ENCODE data around the gene GSG1.

GSG1 gene

GRCh38 chr12:13152281-13152680 lies 48.8 kb upstream of the GSG1 start:
- Histone ChIP-seq H3K27me3 (ENCODE audit: insufficient read depth, low read length, poor library complexity) (no peaks in the 10 kb centered on the region), H3K36me3 (ENCODE audit: insufficient read depth, low read length) (no peaks in the 10 kb centered on the region), H3K79me2 (ENCODE audit: insufficient read depth, low read length) (no peaks in the 10 kb centered on the region), H4K20me1 (ENCODE audit: insufficient read depth, low read length) (no peaks in the 10 kb centered on the region), H3K9me3 (ENCODE audit: insufficient read depth, low read length, severe bottlenecking) (no peaks in the 10 kb centered on the region), H3K27ac (ENCODE audit: low read length) (no peak overlapping the region), H3K9ac (ENCODE audit: low read depth, low read length) (no peak overlapping the region), H3K4me2 (ENCODE audit: insufficient read depth, low read length) (no peak overlapping the region), H3K4me3 (ENCODE audit: low read depth in 1 of 2, low read length in 2 of 2) (no peak overlapping the region), H3K4me1 (ENCODE audit: insufficient read depth, low read length) (no peaks in the 10 kb centered on the region), H2AFZ (ENCODE audit: low read depth, low read length) (no peak overlapping the region)
- ATAC-seq (ENCODE audit: insufficient read depth, low read depth) (no peak), DNase-seq (no peak)
- TF ChIP-seq, protein P1, sequence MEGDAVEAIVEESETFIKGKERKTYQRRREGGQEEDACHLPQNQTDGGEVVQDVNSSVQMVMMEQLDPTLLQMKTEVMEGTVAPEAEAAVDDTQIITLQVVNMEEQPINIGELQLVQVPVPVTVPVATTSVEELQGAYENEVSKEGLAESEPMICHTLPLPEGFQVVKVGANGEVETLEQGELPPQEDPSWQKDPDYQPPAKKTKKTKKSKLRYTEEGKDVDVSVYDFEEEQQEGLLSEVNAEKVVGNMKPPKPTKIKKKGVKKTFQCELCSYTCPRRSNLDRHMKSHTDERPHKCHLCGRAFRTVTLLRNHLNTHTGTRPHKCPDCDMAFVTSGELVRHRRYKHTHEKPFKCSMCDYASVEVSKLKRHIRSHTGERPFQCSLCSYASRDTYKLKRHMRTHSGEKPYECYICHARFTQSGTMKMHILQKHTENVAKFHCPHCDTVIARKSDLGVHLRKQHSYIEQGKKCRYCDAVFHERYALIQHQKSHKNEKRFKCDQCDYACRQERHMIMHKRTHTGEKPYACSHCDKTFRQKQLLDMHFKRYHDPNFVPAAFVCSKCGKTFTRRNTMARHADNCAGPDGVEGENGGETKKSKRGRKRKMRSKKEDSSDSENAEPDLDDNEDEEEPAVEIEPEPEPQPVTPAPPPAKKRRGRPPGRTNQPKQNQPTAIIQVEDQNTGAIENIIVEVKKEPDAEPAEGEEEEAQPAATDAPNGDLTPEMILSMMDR (IDR thresholded peaks at IDR 0.05; ENCODE audit: borderline replicate concordance, extremely low read depth, low read length, poor library complexity, severe bottlenecking) = no peak
- no peak for TF ChIP-seq EZH2 (IDR thresholded peaks at IDR 0.05; ENCODE audit: borderline replicate concordance, low read depth, low read length, severe bottlenecking)

- H3K4me2 ChIP-seq (ENCODE audit: insufficient read depth, low read length) = no peak overlapping the region
- H3K9ac ChIP-seq (ENCODE audit: low read depth, low read length) = no peak overlapping the region
- no peaks in the 10 kb centered on the region for H4K20me1 ChIP-seq (ENCODE audit: insufficient read depth, low read length)
- no peaks in the 10 kb centered on the region for H3K36me3 ChIP-seq (ENCODE audit: insufficient read depth, low read length)
- DNase-seq (no peak), ATAC-seq (ENCODE audit: insufficient read depth, low read depth) (no peak)
- no peak overlapping the region for H2AFZ ChIP-seq (ENCODE audit: low read depth, low read length)
- no peaks in the 10 kb centered on the region for H3K79me2 ChIP-seq (ENCODE audit: insufficient read depth, low read length)
- no peaks in the 10 kb centered on the region for H3K4me1 ChIP-seq (ENCODE audit: insufficient read depth, low read length)
- H3K4me3 ChIP-seq (ENCODE audit: low read depth in 1 of 2, low read length in 2 of 2) = no peak overlapping the region
- no peaks in the 10 kb centered on the region for H3K27me3 ChIP-seq (ENCODE audit: insufficient read depth, low read length, poor library complexity)
- no peak overlapping the region for H3K27ac ChIP-seq (ENCODE audit: low read length)
- no peak for TF ChIP-seq EZH2 (IDR thresholded peaks at IDR 0.05; ENCODE audit: borderline replicate concordance, low read depth, low read length, severe bottlenecking)
- TF ChIP-seq, protein P1 (IDR thresholded peaks at IDR 0.05; ENCODE audit: borderline replicate concordance, extremely low read depth, low read length, poor library complexity, severe bottlenecking) = no peak
- H3K9me3 ChIP-seq (ENCODE audit: insufficient read depth, low read length, severe bottlenecking) = no peaks in the 10 kb centered on the region
Measured at GRCh38 chr12:13149411-13149810, 45.9 kb upstream of the GSG1 start.

DNA sequence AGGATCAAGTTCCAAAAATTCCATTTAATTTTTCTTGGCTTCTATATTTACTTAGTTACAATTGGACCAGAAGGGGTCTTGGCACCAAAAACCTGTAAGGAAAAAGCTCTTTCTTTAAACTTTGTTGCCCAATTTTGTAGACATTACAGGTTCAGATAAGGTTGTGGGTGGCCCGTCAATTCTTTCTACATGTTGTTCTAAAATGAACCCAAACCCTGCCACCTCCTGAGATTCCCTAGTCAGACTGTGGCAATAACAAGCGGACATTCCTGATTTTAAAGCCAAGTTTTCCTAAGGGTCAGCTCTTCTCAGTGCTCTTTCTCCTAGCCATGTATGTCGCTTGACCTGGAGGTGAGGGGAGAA lies 45.0 kb upstream of the GSG1 start:
- ATAC-seq (ENCODE audit: insufficient read depth, low read depth) = no peak
- Histone ChIP-seq H2AFZ (ENCODE audit: low read depth, low read length) (no peak overlapping the region), H3K79me2 (ENCODE audit: insufficient read depth, low read length) (no peaks in the 10 kb centered on the region), H3K27me3 (ENCODE audit: insufficient read depth, low read length, poor library complexity) (no peaks in the 10 kb centered on the region), H4K20me1 (ENCODE audit: insufficient read depth, low read length) (no peaks in the 10 kb centered on the region), H3K4me1 (ENCODE audit: insufficient read depth, low read length) (no peaks in the 10 kb centered on the region), H3K4me2 (ENCODE audit: insufficient read depth, low read length) (no peak overlapping the region), H3K9ac (ENCODE audit: low read depth, low read length) (no peak overlapping the region), H3K27ac (ENCODE audit: low read length) (no peak overlapping the region), H3K9me3 (ENCODE audit: insufficient read depth, low read length, severe bottlenecking) (no peaks in the 10 kb centered on the region), H3K36me3 (ENCODE audit: insufficient read depth, low read length) (no peaks in the 10 kb centered on the region), H3K4me3 (ENCODE audit: low read depth in 1 of 2, low read length in 2 of 2) (no peak overlapping the region)
- TF ChIP-seq EZH2 (IDR thresholded peaks at IDR 0.05; ENCODE audit: borderline replicate concordance, low read depth, low read length, severe bottlenecking) = no peak
- TF ChIP-seq, protein P1 (IDR thresholded peaks at IDR 0.05; ENCODE audit: borderline replicate concordance, extremely low read depth, low read length, poor library complexity, severe bottlenecking) = no peak
- no peak for DNase-seq
